Panc1 (cell line): ENCODE results near the gene DCC. TPM values are rescaled to one million over a fixed set of nuclear protein-coding genes. Genes with fewer than 3 reads are reported as not detected.

Experiments
- ATAC-seq: fragments of 200-7000 bp; cut with Tn5 transposase; 2 replicates; pipeline ENCODE4 v1.9.1; 2020; ENCODE audit warnings: mild to moderate bottlenecking, moderate library complexity
- BruUV-seq: library from RNA; stranded (reverse); fragments of 400-500 nt; replicated peaks from 2 replicates; lab custom pipeline; 2021; lab: Mats Ljungman, UMichigan
- CTCF ChIA-PET: fragments of 300-600 bp; sonication (Branson Sonifier 250); formaldehyde crosslinking; loops from one replicate; lab custom pipeline; 2022; ENCODE audit warnings: antibody characterized with exemption; lab: Charles Lee
- POLR2A ChIA-PET: fragments of 300-600 bp; sonication (Branson Sonifier 250); formaldehyde crosslinking; loops from one replicate; lab custom pipeline; 2022; ENCODE audit warnings: antibody characterized with exemption; lab: Charles Lee
- DNase-seq: peaks from one replicate; pipeline ENCODE4 v3.0.0-alpha.2; 2010; ENCODE audit warnings: low read depth, low spot score
- H3K27ac ChIP-seq: 2 replicates; pipeline ENCODE4 v1.5.1; 2011; ENCODE audit warnings: mild to moderate bottlenecking, low read length, inconsistent platforms
- H3K27me3 ChIP-seq: fragments of 200-500 bp; sonication (Bioruptor generic); 2 replicates; pipeline ENCODE4 v1.6.0; 2014; ENCODE audit warnings: low read length, inconsistent platforms; ENCODE audit not compliant: control insufficient read depth, insufficient read depth
- H3K36me3 ChIP-seq: fragments of 200-500 bp; sonication (Bioruptor generic); 2 replicates; pipeline ENCODE4 v1.5.1; 2014; ENCODE audit warnings: inconsistent platforms, mild to moderate bottlenecking, low read length, moderate library complexity; ENCODE audit not compliant: control insufficient read depth, insufficient read depth
- H3K4me1 ChIP-seq: 2 replicates; pipeline ENCODE4 v1.5.1; 2011; ENCODE audit warnings: inconsistent platforms, mild to moderate bottlenecking, low read length, moderate library complexity; ENCODE audit not compliant: control insufficient read depth, insufficient read depth
- H3K4me3 ChIP-seq, 2 experiments: 2 replicates each; pipeline ENCODE4 v1.5.1; 2011 to 2012; ENCODE audit warnings: low read depth in 2 of 2, low read length in 2 of 2, mild to moderate bottlenecking in 2 of 2, inconsistent platforms in 1 of 2, moderate library complexity in 1 of 2
- H3K9me3 ChIP-seq: fragments of 200-500 bp; sonication (Bioruptor generic); 2 replicates; pipeline ENCODE4 v1.5.1; 2014; ENCODE audit warnings: low read depth, mild to moderate bottlenecking, inconsistent platforms, low read length, moderate library complexity; ENCODE audit not compliant: control insufficient read depth, insufficient read depth
- POLR2AphosphoS5 ChIP-seq: IDR thresholded peaks from 2 replicates; pipeline ENCODE4 v1.6.1; 2012; ENCODE audit warnings: mild to moderate bottlenecking, low read depth, low read length, moderate library complexity
- REST ChIP-seq, 2 experiments: IDR thresholded peaks; 2 replicates each; pipeline ENCODE4 v1.6.1; 2011 to 2012; ENCODE audit warnings: low read depth in 2 of 2, control low read depth in 1 of 2, low read length in 1 of 2, mild to moderate bottlenecking in 1 of 2, moderate library complexity in 1 of 2; ENCODE audit not compliant: insufficient read depth in 1 of 2
- SIN3A ChIP-seq: IDR thresholded peaks from 2 replicates; pipeline ENCODE4 v1.6.1; 2012; ENCODE audit warnings: low read depth, mild to moderate bottlenecking, low read length, moderate library complexity, borderline replicate concordance; ENCODE audit not compliant: insufficient read depth
- TCF7L2 ChIP-seq: IDR thresholded peaks from 2 replicates; pipeline ENCODE4 v1.6.1; 2011; ENCODE audit warnings: mild to moderate bottlenecking, low read depth, low read length, inconsistent platforms
- in situ Hi-C: cut with HindIII; loops from 2 replicates; pipeline ENCODE4 v1.10.0; 2016; ENCODE audit warnings: low sequenced_read_pairs, low pct_unique_long_range_greater_than_20kb
- intact Hi-C: fragments of 100-400 bp; cut with micrococcal nuclease; formaldehyde crosslinking; loops from one replicate; pipeline ENCODE4 v1.10.0; 2022; ENCODE audit not compliant: unreplicated experiment
- total RNA-seq: library from RNA; stranded (reverse); gene quantifications from one replicate; pipeline ENCODE4 v1.2.1, GENCODE V29; 2021; ENCODE audit not compliant: unreplicated experiment
- TF ChIP-seq, protein P1 (sequence below): fragments of 450-650 bp; IDR thresholded peaks from 2 replicates; pipeline ENCODE4 v1.5.1; 2017; ENCODE audit warnings: mild to moderate bottlenecking

Gene DCC
- total RNA-seq, 1 experiment from 2014 or later = not detected

DNA sequence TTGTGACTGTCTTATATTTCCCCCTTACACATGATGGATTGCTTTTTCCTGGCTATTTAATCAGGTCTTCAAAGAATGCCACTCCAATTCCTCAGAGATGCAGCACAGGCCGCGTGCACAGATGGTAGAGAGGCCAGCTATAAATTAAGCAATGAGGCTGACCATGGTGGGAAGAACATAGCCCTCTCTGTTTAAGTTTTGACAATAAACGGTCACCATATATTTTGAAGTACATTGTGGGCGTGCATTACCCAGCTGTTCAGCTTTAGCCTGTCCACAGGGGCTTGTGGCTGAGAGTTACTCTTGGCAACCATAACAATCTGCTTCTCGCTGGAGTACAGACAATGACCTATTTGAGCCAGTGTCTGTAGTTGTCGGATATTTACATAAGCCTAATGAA is 730.8 kb downstream of the DCC start:
- no peaks in the 10 kb centered on the region for H3K36me3 ChIP-seq
- no peaks in the 10 kb centered on the region for H3K27me3 ChIP-seq
- in situ Hi-C loops = no loop called here
- POLR2A ChIA-PET = no interaction called here
- H3K27ac ChIP-seq = no peak overlapping the region
- CTCF ChIA-PET = no interaction called here
- intact Hi-C loops = no loop called here
- ATAC-seq = no peak
- H3K9me3 ChIP-seq = no peaks in the 10 kb centered on the region
- H3K4me1 ChIP-seq = no peaks in the 10 kb centered on the region
- DNase-seq = no peak
- TF ChIP-seq, protein P1, sequence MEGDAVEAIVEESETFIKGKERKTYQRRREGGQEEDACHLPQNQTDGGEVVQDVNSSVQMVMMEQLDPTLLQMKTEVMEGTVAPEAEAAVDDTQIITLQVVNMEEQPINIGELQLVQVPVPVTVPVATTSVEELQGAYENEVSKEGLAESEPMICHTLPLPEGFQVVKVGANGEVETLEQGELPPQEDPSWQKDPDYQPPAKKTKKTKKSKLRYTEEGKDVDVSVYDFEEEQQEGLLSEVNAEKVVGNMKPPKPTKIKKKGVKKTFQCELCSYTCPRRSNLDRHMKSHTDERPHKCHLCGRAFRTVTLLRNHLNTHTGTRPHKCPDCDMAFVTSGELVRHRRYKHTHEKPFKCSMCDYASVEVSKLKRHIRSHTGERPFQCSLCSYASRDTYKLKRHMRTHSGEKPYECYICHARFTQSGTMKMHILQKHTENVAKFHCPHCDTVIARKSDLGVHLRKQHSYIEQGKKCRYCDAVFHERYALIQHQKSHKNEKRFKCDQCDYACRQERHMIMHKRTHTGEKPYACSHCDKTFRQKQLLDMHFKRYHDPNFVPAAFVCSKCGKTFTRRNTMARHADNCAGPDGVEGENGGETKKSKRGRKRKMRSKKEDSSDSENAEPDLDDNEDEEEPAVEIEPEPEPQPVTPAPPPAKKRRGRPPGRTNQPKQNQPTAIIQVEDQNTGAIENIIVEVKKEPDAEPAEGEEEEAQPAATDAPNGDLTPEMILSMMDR = no peak
- TF ChIP-seq SIN3A (no peak), REST (IDR thresholded peaks at IDR 0.05; ENCODE audit: insufficient read depth in 1 of 2, low read depth in 2 of 2, low read length in 1 of 2) (no peak), TCF7L2 (no peak), POLR2AphosphoS5 (no peak)
- no TSS peak for BruUV-seq
- no peak overlapping the region for H3K4me3 ChIP-seq

DNA sequence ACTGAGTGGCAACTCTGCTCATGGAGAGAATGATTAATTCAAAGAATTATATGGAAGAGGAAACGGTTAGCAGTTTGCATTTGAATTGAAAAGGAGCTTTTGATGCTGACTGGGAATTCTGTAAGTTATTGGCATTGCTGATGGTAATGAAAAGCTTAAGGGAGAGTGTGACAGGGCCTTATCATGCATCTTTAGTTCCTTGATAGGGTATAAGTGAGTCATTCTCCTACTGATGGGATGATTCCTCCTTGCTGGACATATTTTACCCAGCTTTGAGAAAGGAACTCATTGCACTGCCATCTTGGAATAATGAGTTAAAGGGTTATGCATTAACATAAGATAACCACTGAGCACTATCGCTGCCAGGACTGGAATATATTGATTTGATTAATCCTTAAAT is 740.7 kb downstream of the DCC start:
- no peak overlapping the region for H3K27ac ChIP-seq
- ChIA-PET CTCF (no interaction called here), POLR2A (no interaction called here)
- no peaks in the 10 kb centered on the region for H3K27me3 ChIP-seq
- intact Hi-C loops = no loop called here
- TF ChIP-seq, protein P1 = no peak
- TF ChIP-seq SIN3A (no peak), POLR2AphosphoS5 (no peak), TCF7L2 (no peak), REST (IDR thresholded peaks at IDR 0.05; ENCODE audit: insufficient read depth in 1 of 2, low read depth in 2 of 2, low read length in 1 of 2) (no peak)
- in situ Hi-C loops = no loop called here
- H3K4me1 ChIP-seq = no peaks in the 10 kb centered on the region
- no peak overlapping the region for H3K4me3 ChIP-seq
- H3K9me3 ChIP-seq = no peaks in the 10 kb centered on the region
- no TSS peak for BruUV-seq
- DNase-seq (no peak), ATAC-seq (no peak)
- H3K36me3 ChIP-seq = no peaks in the 10 kb centered on the region
